Choroid plexus epithelial cell (primary cell): ENCODE results near the gene SOHLH1.
"Not testable (repeated sequence)": the region's sequence is repeated elsewhere in the genome, so short reads cannot be mapped to it uniquely, and the experiment has no call there.

Experiments used
- DNase-seq: peaks from one replicate; pipeline ENCODE4 v3.0.0-alpha.2; 2010; ENCODE audit warnings: low read depth
- H3K4me3 ChIP-seq: 2 replicates; pipeline ENCODE4 v1.5.1; 2011; ENCODE audit warnings: low read depth, mild to moderate bottlenecking, control low read depth, low read length, moderate library complexity
- TF ChIP-seq, protein P1 (sequence below): conservative IDR thresholded peaks from 2 replicates; pipeline ENCODE4 v1.5.1; 2011; ENCODE audit warnings: low read depth, mild to moderate bottlenecking, control low read depth, inconsistent platforms, low read length, moderate library complexity

The SOHLH1 gene

DNA sequence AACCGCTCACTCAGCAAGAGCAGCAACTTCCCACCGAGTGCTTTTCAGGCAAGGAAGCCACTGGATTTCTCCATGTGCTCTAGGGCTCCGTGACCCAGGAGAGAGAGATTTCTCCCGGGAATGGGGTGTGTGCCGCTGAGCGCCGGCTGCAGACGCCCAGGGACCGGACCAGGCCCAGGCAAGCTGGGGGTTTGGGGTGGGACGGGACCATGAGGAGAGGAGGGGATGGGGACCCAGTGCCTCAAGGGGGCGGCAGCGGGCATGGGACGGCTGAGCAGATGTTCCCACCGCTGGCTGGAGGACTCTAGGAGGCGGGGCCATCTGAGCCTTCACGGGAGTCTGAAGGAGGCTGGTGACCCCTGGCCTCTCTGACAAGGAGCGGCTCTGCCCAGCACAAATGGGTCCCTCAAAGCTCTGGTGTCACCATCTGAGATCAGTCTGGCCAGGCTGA lies 27.7 kb downstream of the SOHLH1 start:
- DNase-seq, result no peak
- no peak overlapping the region for H3K4me3 ChIP-seq
- TF ChIP-seq, protein P1, sequence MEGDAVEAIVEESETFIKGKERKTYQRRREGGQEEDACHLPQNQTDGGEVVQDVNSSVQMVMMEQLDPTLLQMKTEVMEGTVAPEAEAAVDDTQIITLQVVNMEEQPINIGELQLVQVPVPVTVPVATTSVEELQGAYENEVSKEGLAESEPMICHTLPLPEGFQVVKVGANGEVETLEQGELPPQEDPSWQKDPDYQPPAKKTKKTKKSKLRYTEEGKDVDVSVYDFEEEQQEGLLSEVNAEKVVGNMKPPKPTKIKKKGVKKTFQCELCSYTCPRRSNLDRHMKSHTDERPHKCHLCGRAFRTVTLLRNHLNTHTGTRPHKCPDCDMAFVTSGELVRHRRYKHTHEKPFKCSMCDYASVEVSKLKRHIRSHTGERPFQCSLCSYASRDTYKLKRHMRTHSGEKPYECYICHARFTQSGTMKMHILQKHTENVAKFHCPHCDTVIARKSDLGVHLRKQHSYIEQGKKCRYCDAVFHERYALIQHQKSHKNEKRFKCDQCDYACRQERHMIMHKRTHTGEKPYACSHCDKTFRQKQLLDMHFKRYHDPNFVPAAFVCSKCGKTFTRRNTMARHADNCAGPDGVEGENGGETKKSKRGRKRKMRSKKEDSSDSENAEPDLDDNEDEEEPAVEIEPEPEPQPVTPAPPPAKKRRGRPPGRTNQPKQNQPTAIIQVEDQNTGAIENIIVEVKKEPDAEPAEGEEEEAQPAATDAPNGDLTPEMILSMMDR, result no peak

DNA sequence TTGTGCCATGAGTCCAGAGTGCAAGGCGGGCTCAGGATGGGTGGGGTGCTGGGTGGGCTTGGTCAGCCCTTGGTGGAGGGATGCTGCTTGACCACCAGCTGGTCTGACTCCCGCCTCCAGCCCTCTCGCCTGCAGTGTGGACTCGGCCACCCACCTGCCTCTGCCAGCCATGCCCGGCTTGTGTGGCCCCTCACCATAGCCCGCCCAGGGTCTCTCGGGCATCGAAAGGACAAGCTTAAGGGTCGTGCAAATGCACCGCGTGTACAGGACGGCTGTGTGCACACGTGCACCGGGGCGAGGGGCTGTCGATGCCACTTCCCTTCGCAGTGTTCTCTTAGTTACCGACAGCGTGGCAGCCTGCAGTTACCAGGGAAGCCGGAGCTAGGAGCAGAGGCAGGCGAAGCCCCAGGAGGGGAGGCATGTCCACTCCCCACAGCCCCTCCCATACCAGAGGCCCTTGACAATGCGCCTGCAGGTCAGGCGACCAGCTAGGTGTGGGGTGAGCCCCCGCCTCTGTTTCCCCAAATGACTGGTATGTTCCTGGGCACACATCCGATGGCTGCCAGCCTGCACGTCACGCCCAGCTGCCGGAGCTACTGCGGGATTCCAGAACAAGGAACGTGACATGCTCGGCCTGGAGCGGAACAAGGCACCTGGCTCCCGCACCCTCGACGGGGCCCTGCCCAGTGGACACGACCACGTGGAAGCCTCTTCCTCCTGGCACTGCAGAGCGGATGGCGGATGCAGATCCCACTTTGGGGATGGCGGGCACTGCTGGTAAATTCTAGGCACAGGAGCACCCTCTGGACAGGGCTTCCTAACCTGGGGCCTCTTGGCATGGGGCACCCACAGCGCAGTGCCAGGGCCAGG lies 28.3 kb downstream of the SOHLH1 start:
- H3K4me3 ChIP-seq, result no peak overlapping the region
- TF ChIP-seq, protein P1, result no peak

DNA sequence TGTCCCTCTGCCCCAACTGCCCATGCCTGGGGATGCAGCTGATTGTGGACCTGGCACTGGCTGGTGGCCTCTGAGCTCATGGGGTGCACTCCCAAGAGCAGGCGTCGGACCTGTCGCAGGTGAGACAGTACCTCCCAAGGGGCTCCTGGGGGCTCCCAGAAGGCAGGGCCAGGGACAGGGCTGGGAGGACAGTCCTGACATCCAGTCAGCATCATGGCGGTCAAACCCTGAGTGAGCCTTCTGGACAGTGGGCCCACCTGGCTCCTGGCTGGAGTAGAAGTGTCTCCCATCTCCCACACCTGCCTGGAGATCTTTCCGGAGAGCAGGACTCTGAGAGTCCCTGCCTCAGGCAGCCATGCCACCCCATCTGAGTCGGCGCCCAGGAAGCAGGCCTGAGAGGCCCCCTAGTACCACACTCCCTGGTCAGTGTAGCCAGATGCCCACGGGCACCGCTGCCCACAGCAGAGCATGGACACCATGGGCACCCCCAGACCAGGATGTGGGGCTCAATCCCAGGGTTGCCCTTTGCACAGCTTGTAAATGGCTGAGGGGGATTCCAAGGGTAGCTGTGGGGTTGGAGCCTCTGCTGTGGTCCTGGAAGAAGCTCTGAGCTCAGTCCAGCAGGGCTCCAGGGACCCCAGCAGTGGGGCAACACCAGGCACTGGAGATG lies 29.5 kb downstream of the SOHLH1 start:
- DNase-seq, result no peak
- no peak overlapping the region for H3K4me3 ChIP-seq
- TF ChIP-seq, protein P1, result no peak

More for the DNA sequence above, 28.3 kb downstream of the SOHLH1 start:
- DNase-seq, result no peak

DNA sequence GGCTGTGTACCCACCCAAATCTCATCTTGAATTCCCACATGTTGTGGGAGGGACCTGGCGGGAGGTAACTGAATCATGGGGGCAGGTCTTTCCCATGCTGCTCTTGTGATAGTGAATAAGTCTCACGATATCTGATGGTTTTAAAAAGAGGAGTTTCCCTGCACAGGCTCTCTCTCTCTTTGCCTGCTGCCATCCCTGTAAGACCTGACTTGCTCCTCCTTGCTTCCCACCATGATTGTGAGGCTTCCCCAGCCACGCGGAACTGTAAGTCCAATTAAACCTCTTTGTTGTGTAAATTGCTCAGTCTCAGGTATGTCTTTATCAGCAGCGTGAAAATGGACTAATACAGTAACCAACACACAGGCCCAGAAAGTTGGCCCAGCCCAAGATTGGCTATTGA lies 30.3 kb downstream of the SOHLH1 start:
- H3K4me3 ChIP-seq, DNase-seq: not testable (repeated sequence)

DNA sequence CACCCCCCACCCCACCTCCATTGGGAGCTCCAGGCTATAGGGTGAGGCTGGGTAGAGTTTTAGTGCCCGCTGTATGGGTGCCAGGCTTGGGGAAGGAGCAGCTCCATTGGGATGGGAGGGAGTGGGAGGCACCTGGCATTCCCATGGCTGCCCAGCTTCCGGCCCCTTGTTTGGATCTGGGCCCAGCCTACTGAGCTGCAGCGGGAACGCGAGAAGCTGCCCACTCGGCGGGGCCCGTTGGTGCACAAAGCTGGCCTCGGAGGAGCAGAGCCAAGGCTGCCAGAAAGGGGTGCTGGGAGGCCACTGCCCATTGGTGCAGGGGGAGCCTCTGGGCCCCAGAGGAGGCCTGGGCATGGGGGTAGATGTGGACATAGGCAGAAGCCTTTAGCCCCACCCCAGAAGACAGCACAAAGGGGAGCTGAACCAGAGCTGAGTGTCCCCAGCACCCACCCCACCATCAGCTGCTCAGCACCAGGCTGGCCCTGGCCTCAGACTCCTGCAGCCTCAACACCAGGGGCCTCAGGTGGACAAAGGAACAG lies 31.7 kb downstream of the SOHLH1 start:
- TF ChIP-seq, protein P1, result no peak
- no peak for DNase-seq
- no peak overlapping the region for H3K4me3 ChIP-seq

DNA sequence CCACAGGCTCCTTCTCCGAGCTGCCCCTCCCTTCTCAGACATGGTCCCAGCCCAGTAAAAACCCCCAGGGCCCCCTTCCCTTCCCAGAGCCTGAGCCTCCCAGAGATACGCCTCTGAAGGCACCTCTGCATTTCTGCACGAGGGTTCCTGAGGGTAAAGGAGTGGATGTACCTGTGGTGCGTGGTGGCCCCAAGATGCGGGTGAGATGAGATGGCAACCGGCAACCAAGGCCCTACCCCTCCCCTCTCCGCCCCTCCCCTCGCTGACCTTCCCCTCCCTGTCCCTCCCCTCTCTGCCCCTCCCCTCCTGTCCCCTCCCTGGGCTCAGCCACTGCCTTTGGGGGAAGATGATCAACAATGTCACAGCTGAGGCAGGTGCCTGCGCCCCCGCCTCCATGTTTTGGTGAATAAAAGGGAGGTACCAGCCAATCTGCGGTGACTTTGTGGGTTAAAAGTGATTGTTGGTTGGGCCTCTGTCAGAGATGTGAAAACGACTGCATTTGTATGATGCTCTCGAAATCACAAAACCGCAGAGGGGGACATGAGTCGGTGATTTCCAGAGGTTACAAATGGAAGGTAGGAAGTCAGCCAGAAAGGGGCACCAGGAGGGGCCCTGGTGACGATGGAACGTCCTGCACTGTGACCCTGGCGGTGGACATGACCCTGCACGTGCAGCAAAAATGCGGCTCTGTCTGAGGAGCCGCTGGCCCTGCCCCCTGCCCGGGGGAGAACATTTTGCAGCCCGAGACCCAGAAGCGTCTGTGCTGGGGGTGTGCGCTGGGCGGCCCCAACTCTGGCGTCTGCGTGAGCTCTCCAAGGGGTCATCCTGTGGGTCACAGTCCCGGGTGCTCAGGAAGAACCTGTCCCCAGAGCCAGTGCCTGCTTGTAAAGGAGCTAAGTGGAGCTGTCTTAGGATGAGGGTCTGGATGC lies 32.5 kb downstream of the SOHLH1 start:
- TF ChIP-seq, protein P1, result no peak
- DNase-seq, result no peak

DNA sequence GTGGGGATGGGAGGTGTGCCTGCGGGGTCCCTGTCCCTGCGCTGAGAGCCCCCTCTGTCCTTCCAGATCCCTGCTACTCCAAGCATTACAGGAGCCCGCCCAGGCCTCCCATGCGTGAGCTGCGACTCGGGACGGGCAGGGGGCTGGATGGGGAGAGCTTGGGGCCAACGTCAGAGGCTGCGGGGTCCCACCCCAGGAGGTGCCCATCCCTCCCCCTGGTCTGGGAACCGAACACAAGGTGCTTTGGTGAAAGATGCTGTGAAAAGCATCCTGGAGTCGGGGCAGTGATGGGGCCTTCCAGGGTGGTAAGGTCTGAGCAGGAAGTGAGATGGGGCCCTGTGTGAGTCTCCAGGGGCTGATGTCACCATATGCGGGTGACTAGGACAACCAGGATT lies 33.5 kb downstream of the SOHLH1 start:
- no peak overlapping the region for H3K4me3 ChIP-seq
- TF ChIP-seq, protein P1, result no peak
- DNase-seq, result no peak

More for the DNA sequence above, 32.5 kb downstream of the SOHLH1 start:
- no peak overlapping the region for H3K4me3 ChIP-seq
